ENCODE data around the gene CNNM1.

DNA sequence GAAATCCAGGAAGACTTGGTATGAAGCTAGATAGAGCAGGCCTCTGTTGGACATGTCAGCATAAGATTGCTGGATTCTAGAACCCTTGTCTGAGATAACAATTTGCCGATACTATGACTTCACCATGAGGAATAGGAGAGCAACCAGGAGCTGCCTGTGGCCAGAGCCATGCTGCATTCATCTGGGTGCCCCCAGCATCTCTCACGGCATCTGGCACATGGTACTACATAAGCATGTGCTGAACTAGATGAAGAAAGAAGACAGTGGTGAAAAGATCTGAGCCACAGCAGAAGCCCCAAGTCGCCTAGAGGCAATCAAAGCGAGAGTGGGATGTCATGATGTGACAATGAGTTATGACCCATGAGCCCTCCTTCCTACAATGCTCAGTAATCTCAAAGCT, 81.7 kb downstream of the CNNM1 start:
- TF ChIP-seq, protein P1, sequence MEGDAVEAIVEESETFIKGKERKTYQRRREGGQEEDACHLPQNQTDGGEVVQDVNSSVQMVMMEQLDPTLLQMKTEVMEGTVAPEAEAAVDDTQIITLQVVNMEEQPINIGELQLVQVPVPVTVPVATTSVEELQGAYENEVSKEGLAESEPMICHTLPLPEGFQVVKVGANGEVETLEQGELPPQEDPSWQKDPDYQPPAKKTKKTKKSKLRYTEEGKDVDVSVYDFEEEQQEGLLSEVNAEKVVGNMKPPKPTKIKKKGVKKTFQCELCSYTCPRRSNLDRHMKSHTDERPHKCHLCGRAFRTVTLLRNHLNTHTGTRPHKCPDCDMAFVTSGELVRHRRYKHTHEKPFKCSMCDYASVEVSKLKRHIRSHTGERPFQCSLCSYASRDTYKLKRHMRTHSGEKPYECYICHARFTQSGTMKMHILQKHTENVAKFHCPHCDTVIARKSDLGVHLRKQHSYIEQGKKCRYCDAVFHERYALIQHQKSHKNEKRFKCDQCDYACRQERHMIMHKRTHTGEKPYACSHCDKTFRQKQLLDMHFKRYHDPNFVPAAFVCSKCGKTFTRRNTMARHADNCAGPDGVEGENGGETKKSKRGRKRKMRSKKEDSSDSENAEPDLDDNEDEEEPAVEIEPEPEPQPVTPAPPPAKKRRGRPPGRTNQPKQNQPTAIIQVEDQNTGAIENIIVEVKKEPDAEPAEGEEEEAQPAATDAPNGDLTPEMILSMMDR (IDR thresholded peaks at IDR 0.05), result no peak
- TF ChIP-seq EZH2 (IDR thresholded peaks at IDR 0.05; ENCODE audit: borderline replicate concordance, insufficient read depth, low read depth, low read length, poor library complexity, severe bottlenecking), result no peak

All from B cell (primary cell).